ENCODE results near the gene PTPRD.
A peak's percentile ranks its signal among the peaks of the same experiment; 100 is the strongest.

Gene PTPRD

DNA sequence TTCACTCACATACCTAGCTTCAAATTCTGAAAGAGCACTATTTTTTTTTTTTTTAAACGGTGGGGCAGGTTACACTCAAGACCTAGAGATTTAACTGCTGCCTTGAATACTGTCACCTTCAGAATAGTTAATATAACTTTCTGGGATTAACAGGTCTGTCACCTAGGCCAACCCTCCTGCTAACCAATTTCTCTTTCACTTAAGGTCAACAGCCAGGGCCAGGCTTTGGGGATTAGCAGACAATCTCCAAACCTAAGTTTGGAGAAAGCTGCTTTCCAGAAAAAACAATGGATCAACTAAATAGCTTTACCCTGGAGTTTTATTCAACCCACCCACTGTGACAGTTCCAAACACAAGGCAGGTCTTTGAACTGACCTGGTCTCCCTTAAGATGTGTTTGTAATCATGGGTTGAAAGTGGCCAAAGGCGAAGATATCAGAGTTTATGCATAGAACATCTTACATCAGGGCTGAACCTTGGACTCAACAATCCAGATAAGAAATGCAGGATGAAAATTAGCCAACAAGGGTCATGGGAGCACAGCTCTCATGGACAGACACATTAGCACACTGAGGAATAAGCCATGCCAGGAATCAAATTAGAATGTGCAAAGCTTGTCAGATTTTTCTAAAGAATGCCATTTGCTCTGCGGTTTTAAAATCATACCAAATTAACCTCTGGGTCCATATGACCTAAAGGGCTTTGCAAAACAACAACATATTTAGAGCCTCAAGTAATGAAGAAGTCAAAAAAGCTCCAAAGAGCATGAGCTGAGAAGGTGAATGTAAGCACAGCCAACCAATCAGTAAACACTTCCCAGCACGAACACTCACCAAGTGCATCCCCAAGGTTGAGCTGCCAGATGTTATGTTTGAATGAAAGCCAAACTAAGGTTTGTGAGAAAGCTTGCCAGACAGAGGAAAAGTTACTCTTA, 2274.7 kb downstream of the PTPRD start:
- DNase-seq = peak; percentile 32

DNA sequence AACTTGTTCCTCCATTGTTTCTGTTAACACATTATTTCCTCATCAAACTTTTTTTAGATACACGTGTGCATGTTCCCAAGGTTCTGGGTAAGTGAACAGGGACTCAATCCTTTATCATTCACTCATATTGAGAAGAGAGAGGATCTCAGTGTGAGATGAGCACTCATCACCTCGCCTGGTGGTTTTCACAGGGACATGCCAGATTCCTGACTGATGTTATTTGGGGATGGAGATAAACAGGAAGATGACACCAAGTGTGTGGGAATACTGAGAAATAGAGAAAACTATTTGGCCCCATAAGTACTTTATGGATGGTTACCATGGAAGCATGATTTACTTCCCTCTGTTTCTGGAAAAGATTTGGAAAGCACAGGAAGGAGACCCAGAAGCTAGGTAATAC, 2279.9 kb downstream of the PTPRD start:
- DNase-seq = no peak

DNA sequence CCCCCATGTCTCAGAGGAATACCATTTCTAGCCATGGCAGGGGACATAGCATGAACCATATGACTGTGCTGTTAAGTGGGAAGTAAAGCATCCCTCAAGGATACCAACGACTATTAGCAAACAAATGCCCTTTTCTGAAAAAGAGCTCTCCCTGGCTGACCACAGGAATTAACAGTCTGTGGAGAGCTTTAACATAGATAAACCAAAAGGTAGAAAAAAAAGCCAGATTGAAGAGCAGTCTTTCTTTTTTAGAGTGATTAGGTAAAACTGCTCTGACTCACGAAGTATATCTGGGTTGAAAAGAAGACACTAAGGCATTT, 2280.5 kb downstream of the PTPRD start:
- no peak for DNase-seq

DNA sequence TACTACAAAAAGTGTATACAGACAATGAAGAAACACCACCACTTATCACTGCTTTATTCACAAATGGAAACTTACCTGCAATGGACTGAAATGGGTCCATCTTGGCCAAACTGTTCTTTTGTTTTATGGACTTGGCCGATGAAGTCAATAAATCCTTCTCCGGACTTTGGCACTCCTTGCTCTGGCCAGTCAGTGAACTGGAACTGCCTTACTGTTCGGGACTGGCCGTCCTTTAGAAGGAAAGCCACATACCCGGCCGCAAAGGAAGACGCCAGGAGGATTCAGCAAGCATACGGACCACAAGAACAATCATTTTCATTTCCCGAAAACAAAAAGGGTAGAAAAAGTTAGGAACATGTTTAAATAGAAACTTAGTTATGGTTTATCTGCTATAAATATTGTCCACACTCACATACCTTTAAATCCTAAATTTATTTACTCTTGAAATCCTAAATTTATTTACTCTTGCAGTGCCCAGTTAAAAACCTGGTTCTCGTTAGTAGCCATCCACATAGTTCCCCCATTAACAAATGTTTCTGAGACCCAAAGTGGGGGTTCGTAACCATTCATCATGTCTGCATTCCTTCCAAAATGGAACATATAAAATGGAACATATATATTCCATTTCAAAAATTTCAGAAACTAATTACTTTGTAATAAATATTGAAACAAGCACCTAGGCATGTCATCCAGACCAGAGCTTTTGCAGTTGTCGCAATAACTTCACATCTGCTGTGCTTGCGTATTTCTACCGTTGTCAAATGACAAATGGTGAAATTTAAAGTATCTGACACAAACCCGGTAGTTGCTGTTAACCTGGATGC, 2281.1 kb downstream of the PTPRD start:
- DNase-seq = peak; percentile 49

DNA sequence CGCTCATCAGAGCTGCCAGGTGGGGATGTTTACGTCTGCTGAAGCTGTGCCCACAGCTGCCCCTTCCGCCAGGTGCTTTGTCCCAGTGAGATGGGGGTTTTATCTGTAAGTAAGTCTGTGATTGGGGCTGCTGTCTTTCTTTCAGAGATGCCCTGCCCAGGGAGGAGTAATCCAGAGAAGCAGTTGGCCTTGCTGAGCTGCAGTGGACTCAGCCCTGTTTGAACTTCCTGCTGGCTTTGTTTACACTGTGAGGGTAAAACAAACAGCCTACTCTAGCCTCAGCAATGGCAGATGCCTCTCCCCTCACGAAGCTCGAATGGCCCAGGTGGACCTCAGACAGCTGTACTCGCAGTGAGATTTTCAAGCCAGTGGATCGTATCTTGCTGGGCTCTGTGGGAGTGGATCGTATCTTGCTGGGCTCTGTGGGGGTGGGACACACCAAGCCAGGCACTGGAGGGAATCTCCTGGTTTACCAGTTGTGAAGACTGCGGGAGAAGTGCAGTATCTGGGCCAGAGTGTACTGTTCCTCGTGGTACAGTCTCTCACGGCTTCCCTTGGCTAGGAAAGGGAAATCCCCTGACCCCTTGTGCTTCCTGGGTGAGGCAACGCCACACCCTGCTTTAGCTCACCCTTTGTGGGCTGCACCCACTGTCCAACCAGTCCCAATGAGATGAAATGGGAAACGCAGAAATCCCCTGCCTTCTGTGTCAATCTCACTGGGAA, 2283.1 kb downstream of the PTPRD start:
- no peak for DNase-seq

DNA sequence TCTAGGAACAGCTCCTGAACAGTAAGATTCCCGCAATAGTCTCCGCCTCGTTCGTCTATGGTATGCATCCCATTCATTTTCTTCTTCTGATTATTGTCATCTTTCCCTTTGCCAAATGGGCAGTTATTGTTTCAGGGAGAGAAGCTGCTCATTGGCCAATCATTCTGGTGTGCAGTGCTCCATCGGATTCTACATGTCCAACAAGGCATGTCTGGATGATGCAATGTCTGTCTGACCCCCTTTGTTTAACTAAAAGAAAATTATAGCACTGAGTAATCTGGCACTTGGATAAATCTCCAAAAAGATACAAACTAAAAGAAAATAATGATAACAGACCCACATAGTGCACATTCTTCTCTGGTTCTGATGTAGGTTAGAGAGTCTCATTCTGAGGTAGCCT, 2297.6 kb downstream of the PTPRD start:
- DNase-seq = no peak

DNA sequence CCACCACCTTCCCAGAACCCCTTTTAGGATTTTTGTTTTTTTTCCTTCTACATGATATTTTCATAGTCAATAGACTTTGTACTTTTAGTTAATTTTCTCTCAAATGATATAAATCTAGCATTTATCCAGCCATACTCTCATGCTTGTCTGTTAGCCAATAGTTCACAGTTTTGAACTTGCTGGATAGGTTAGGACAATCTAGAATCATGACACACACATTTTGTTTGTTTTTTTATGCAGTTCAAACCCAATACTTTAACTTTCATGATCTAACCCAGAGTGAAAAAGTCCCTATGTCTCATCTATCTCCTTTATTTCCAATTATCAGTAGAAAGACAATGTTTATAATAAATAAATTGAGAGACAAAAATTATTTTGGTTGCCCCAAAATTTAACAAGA, 2303.5 kb downstream of the PTPRD start:
- no peak for DNase-seq

DNA sequence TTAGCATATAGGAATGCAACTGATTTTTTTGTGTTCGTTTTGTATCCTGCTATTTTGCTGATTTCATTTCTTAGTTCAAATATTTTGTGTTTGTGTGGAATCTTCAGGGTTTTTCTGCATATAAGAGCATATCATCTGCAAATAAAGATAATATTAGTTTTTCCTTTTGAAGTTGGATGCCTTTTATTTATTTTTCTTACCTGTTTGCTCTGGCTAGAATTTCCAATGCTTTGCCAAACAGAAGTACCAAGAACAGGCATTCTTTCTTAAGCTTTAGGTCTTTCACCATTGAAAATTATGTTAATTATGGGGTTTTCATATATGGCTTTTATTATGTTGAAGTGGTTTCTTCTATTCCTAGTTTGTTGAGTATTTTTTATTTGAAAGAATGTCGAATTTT, 2308.1 kb downstream of the PTPRD start:
- no peak for DNase-seq

DNA sequence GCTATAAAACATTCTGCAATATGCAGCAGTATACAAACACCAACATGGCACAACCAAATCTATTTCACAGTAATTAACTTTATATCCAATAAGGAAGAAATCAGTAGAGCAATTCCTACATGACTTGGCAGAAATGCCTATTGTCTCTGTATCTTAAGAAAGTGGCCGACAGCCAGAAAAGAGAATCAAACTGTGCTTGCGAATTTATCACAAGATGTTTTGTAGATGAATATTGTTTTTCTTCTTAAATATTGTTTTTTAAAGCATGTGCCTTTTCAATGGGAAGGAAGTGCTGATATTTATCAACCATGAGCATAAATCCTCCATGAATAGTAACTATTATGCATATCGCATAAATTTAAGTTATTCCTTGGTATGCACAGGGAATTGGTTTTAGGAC, 2311.5 kb downstream of the PTPRD start:
- DNase-seq = no peak

DNA sequence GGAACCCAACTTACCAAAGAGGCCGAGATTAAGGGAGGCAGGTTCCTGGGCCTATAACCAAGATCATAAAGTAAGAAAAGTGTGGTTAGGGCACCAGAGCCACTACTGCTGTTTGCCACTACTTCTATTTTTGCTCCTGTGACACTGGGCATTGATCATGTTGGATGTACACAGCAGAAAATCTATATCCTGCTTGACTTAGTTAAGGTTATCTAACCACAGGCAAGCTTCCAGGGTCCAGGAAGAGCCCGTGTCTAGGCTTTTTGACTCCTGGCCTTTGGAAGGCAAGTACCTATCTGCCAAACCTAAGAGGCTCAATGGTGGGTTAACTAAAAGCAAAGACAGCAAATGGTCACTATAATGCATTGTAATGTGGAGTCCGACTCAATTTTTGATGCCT, 2315.8 kb downstream of the PTPRD start:
- no peak for DNase-seq

DNA sequence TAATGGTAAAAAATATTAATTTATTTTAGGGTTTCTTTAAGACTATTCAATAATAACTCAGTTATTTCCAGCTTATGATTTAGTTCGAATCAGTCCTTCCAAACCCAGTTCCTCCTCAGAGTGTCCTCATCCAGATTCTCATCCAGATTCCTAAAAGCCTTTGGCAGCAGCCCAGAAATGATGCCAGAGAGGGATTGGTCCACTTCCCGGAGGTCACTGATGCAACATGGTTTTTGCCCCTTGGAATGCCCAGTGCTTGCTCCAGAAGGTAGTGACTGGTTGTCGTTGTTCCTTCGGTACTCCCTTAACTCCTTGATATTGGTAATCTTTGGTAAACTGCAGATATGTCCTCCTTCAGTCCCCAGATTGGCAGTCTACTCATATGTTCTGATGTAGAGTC, 2320.1 kb downstream of the PTPRD start:
- DNase-seq = no peak

DNA sequence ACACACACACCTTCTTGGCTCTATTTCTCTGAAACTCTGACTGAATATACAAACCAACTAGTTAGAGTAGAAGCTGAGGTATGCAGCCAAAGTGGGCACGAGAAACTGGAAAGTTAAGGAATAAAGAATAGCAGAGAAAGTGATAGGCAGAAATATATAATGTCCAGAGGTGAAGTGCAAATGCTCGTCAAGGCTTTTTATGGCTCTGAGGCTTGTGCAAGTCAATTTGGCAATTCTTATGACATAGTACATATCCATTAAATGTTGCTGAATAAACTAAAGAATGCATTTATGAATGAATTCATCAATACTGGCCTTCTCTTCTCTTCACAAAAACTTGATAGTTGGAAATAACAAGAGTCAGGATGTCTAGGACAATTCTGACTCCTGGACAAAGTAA, 2323.1 kb downstream of the PTPRD start:
- DNase-seq = no peak

DNA sequence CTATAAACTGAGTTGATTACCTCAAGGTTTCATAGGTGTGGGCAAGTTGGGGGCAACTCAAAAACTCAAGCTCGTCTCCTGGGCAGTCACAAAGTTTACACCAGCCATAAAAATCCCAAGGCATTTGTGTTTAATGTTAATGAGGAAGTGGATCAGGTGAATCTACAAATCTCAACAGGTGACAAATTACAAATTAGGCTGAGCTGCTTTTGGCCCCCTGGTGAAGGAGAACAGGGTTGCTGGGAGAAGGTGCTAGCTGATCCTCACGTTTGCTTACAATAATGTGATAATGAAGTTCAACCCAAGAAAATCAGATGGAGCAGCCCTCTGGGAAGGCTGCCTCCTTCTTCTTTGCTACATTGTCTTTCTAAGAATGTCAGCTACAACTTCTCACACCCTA, 2324.8 kb downstream of the PTPRD start:
- no peak for DNase-seq

DNA sequence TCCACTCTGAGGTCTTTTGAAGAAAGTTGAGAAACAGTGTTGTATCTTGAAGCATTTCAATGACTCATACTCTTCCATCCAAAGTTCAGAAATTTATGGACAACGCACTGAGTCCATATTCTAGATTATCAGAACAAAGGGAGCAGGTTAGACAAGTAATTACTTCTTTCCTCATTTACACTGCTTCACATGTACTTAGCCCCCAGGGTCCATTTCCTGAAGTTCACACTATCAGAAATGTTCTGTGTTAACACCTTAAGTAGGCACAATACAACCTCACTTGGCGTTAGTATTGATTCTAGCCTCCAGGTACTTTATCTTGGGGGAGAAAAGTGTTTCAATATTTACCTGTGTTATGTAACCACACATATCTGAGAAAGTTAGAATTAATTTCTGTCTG, 2325.3 kb downstream of the PTPRD start:
- DNase-seq = no peak

DNA sequence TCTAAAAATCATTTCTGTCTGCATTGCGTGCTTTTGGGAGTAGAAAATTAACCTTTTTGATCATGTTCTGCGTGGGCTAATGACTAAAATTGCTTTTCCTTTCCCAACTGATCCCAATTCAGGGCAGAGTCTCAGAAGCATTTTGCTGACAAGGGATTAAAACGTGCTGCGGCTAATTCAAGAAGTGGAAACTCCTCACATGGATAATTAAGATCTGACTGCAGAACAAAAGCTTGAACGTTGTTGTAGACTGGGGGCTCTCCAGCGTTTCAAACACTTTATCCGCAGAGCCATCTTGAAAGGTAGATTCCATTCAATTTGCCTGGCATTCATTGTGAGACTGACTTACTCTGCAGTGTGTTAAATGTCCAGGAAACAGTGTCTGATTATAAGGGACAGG, 2327.9 kb downstream of the PTPRD start:
- DNase-seq = no peak

DNA sequence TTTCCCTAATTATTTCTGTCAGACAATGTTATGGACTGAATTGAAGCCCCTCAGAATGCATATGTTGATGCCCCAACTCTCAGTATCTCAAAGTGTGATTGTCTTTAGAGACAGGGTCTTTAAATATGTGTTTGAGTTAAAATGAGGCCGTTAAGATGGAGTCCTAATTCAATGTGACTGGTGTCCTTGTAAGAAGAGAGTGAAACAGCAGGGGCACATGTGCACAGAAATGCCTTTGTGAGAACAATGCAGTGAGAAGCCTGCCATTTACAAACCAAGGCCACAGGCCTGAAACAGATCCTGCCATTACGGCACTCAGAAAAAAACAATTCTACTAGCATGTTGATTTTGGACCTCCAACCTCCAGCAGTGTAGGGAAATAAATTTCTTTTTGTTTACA, 2330.3 kb downstream of the PTPRD start:
- no peak for DNase-seq

DNA sequence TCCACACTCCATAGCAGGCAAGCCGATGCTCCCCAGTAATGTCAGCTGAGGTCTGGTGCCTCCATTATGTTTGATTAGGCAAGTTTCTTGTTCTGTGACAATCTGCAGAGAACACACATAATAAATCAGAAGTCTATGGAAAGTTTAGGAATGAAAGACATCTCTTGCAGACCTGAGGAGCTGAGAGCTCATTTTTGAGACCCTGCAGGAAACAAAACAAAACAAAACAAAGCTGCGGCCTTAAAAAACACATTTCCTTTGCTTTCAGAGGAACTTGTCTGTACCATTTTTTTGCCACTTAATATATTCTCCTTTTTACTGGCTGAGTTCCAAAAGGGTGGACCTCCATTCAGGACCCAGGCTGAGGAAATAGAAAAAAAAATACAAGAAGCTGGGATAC, 2332.0 kb downstream of the PTPRD start:
- DNase-seq = no peak

DNA sequence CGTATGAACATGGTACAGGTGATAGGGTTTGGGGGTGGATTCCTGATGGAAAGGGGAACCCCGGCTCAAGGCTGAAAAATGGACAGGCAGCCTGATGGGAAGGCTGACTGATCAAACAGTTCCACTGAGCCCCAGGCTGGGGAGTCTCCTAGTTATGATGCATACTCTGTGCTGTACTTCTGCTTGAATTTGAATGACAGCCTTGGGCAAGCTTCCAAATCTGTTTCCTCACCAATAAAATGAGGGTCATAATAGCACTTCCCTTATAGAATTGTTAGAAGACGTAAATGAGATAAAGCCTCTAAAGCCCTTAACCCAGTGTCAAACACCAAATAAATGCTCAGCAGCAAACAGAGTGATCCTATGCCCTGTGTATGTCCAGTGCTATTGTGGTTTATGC, 2334.8 kb downstream of the PTPRD start:
- no peak for DNase-seq

DNA sequence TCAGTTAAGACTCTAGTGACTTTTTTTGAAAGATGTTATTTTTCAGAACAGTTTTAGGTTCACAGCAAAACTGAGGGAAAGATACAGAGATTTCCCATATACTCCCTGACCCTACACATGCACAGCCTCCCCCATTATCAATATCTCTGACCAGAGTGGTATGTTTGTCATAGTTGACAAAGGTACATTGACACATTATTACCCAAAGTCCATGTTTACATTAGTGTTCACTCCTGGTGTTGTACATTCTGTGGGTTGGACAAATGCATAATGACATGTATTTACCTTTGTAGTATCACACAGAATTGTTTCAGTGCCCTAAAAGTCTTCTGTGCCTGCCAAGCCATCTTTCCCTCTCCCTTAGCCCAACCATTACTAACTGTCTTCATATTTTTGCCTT, 2342.6 kb downstream of the PTPRD start:
- DNase-seq = no peak

DNA sequence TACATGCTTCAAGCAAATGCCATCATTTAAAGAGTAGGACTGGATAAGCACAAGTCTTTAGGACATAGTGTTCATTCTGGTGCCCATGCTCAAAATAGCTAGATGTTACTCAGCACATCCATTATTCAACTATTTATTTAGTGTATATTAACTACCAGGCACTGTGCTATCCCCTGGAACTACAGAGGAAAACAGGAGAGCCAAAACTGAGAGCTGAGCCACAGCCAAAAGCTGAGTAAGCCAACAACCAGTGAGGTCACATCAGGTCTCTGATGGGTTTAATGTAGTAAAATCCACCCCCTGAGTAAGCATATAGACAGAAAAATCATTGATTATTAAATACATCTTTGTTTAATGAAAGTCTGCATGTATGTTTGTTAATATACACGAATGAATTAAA, 2343.9 kb downstream of the PTPRD start:
- no peak for DNase-seq

DNA sequence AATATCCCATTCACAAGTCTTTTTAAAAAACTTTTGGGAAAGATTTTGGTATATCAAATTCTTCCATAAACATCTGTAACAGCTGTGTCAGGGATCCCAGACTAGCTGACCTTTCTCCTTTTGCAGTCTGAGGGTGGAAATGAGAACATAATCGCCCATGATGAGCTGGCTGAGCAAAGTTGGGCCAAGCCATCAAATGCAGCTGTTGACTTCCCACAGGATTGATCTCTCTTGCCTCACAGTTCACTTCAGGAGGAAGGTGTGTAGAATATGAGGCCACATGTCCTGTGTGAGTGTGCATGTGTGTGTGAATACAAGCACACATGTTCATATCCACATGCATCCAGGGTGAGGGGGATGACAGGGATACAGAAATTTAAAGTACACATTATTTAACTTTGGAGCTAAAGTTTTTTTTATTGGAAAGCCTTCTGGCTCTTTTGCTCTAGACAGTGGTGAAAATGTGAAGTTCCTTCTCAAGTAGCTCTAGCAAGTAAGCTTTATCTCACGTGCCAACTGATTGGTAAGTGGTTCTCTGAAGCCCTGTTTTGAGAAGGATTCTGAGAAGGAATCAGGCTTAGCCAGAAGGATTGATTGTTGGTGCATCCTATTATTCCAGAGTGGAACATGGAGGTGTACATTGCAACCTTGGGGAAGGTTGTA, 2344.5 kb downstream of the PTPRD start:
- DNase-seq = peak; percentile 57

DNA sequence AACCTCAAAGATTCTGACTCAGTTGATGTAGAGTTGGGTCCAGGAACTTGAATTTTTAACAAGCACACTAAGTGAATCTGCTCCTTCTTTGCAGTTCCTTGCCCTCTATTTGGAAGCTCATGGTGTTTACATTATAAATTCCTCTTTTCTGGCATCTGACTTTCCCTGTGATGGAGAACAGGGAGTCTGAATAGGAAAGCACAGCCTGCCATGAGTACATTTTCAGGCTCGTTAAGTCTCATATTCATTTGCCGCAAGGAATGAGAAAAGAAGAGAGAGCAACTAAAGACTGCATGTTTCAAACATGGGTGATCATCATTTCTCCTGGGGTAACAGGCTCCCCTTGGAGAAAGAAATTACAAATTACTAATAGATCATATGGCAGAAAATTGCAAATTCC, 2345.2 kb downstream of the PTPRD start:
- no peak for DNase-seq

DNA sequence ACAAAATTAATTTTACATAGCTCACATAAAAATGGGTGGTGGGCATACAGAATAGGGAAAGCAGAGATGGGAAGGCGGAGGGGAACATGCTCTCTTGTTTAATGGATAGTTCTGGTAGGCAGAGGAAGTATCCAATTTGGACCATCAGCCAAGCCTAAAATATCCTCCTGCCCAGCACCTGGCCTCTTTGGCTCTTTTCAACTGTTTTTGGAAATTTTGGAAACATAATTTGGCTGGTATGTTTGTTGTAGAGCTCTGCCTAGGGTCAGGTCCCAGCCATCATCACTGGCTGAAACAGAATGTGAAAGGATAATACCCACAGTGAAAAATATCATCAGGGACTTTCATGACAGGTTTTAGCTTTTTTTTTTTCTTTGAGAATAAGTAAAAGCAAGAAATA, 2345.9 kb downstream of the PTPRD start:
- no peak for DNase-seq
